Stimulated activated CD4-positive, alpha-beta T cell treated with anti-CD3 and anti-CD28 coated beads, Interleukin-4, amount 100 ng/mL, for 4 hours (primary cell): ENCODE measurements around the gene ACSM6.
"Not testable (repeated sequence)": the region's sequence is repeated elsewhere in the genome, so short reads cannot be mapped to it uniquely, and the experiment has no call there.

ENCODE experiments used
- DNase-seq, 2 experiments: peaks; one replicate each; pipeline ENCODE4 v3.0.0-alpha.2; 2020

Gene ACSM6

GRCh38 chr10:95193944-95194343, at the start of gene ACSM6:
TSS of gene ACSM6 (plus strand) at chr10:95194238. CDS start at chr10:95194486, 248 bp downstream.
- no peak for DNase-seq

GRCh38 chr10:95168694-95169093, 25.3 kb upstream of the ACSM6 start:
- no peak for DNase-seq

GRCh38 chr10:95169522-95169921, 24.5 kb upstream of the ACSM6 start:
- DNase-seq, result no peak

GRCh38 chr10:95170790-95171189, 23.2 kb upstream of the ACSM6 start:
- no peak for DNase-seq

- no peak for DNase-seq
Observed at GRCh38 chr10:95171336-95171735, 22.7 kb upstream of the ACSM6 start.

GRCh38 chr10:95172851-95173250, 21.2 kb upstream of the ACSM6 start:
- DNase-seq, result no peak

GRCh38 chr10:95176101-95176500, 17.9 kb upstream of the ACSM6 start:
- no peak for DNase-seq

- no peak for DNase-seq
Observed at GRCh38 chr10:95177429-95177828, 16.6 kb upstream of the ACSM6 start.

- DNase-seq, result no peak
Observed at GRCh38 chr10:95178266-95178665, 15.8 kb upstream of the ACSM6 start.

- no peak for DNase-seq
Observed at GRCh38 chr10:95178797-95179196, 15.2 kb upstream of the ACSM6 start.

- DNase-seq, result no peak
Observed at GRCh38 chr10:95181726-95182125, 12.3 kb upstream of the ACSM6 start.

- DNase-seq, result peak; percentile 52 to 74
Observed at GRCh38 chr10:95183271-95184230, 10.5 kb upstream of the ACSM6 start.

- DNase-seq, result no peak
Observed at GRCh38 chr10:95187617-95188016, 6.4 kb upstream of the ACSM6 start.

- no peak for DNase-seq
Observed at GRCh38 chr10:95188593-95188992, 5.4 kb upstream of the ACSM6 start.

- DNase-seq, result no peak
Observed at GRCh38 chr10:95196046-95196445, 2.0 kb downstream of the ACSM6 start.

- no peak for DNase-seq
Observed at GRCh38 chr10:95201736-95202135, 7.7 kb downstream of the ACSM6 start.

GRCh38 chr10:95202865-95203264, 8.8 kb downstream of the ACSM6 start:
- DNase-seq, result not testable (repeated sequence)

- DNase-seq, result no peak
Observed at GRCh38 chr10:95208702-95209391, 14.8 kb downstream of the ACSM6 start.

GRCh38 chr10:95209509-95210127, 15.6 kb downstream of the ACSM6 start:
- no peak for DNase-seq

GRCh38 chr10:95211606-95212279, 17.7 kb downstream of the ACSM6 start:
- DNase-seq, result no peak

- no peak for DNase-seq
Observed at GRCh38 chr10:95214369-95214768, 20.3 kb downstream of the ACSM6 start.

GRCh38 chr10:95214793-95215192, 20.8 kb downstream of the ACSM6 start:
- DNase-seq, result no peak

- no peak for DNase-seq
Observed at GRCh38 chr10:95217476-95217875, 23.4 kb downstream of the ACSM6 start.
